ACC112 (cell line): ENCODE data around the gene OR2T5.
"Not testable (repeated sequence)": the region's sequence is repeated elsewhere in the genome, so short reads cannot be mapped to it uniquely, and the experiment has no call there.

ENCODE experiments used
- H2AFZ ChIP-seq: fragments of 200-600 bp; sonication (generic); one replicate; pipeline ENCODE4 v1.6.0; 2017; ENCODE audit warnings: antibody characterized with exemption, low read length; ENCODE audit not compliant: unreplicated experiment
- H3K27ac ChIP-seq: fragments of 200-600 bp; sonication (generic); 2 replicates; pipeline ENCODE4 v1.5.1; 2014; ENCODE audit warnings: low read depth, mild to moderate bottlenecking, antibody characterized with exemption, low read length, moderate library complexity
- H3K27me3 ChIP-seq: fragments of 200-600 bp; sonication (generic); 2 replicates; pipeline ENCODE4 v1.6.1; 2014; ENCODE audit warnings: mild to moderate bottlenecking, antibody characterized with exemption, low read length, moderate library complexity, mixed read lengths; ENCODE audit not compliant: insufficient read depth
- H3K36me3 ChIP-seq: fragments of 200-600 bp; sonication (generic); 2 replicates; pipeline ENCODE4 v1.6.1; 2016; ENCODE audit warnings: mild to moderate bottlenecking, antibody characterized with exemption, low read length, moderate library complexity, mixed read lengths; ENCODE audit not compliant: insufficient read depth
- H3K4me1 ChIP-seq: fragments of 200-600 bp; sonication (generic); one replicate; pipeline ENCODE4 v1.6.1; 2016; ENCODE audit warnings: low read length, mixed read lengths; ENCODE audit not compliant: insufficient read depth, unreplicated experiment, control insufficient read depth
- H3K4me3 ChIP-seq: fragments of 200-600 bp; sonication (generic); 2 replicates; pipeline ENCODE4 v1.5.1; 2014; ENCODE audit warnings: mild to moderate bottlenecking, low read depth, low read length
- H3K79me2 ChIP-seq: fragments of 200-600 bp; sonication (generic); one replicate; pipeline ENCODE4 v1.6.0; 2016; ENCODE audit warnings: low read length; ENCODE audit not compliant: control insufficient read depth, unreplicated experiment, insufficient read depth

OR2T5 gene

GRCh38 chr1:248455045-248455444 is 33.3 kb upstream of the OR2T5 start:
- not testable (repeated sequence) for H3K79me2 ChIP-seq, H2AFZ ChIP-seq, H3K27me3 ChIP-seq, H3K4me1 ChIP-seq, H3K27ac ChIP-seq, H3K36me3 ChIP-seq, H3K4me3 ChIP-seq

- H2AFZ ChIP-seq, H3K4me1 ChIP-seq, H3K27me3 ChIP-seq, H3K36me3 ChIP-seq, H3K79me2 ChIP-seq, H3K27ac ChIP-seq, H3K4me3 ChIP-seq: not testable (repeated sequence)
Measured at GRCh38 chr1:248456635-248457034, 31.8 kb upstream of the OR2T5 start.

DNA sequence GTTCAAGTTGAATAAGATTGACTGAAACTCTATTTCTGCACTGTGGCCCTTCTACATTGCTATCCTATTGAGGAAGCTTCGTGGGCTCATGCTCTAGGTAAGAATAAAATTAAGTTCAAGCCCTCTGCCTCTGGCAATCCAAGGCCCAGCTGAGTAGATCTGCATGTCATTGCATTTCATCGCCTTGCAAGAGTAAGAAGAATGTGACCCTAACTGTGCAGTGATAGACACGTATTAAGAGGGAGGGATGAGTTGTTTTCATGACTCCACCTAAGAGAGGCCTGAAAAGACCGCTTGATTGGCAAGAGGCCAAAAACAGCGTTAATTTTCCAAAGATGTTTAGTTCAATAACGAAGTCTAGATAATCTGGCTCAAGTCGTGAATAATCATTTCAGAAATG is 29.3 kb upstream of the OR2T5 start:
- H2AFZ ChIP-seq, H3K4me3 ChIP-seq, H3K79me2 ChIP-seq, H3K27ac ChIP-seq, H3K4me1 ChIP-seq, H3K27me3 ChIP-seq, H3K36me3 ChIP-seq: not testable (repeated sequence)

DNA sequence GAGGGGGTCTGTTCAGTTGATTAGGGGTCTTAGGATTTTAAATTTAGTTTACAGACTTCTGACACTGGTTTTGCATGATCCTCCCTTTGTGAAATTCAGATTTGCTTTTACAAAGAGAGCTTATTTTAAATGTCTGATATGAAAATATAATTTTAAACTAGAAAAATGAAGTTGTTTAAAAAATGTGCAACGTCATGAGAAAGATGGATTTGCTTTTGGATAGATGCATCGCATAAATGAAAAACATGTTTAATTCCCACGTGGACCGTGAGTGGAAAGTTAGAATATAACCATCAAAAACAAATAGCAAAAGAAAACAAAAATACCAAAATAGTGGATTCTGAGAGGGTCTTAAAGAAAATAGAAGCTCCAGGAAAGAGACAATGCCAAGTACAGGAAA is 17.2 kb upstream of the OR2T5 start:
- no peaks in the 10 kb centered on the region for H3K27me3 ChIP-seq
- H3K79me2 ChIP-seq, result no peaks in the 10 kb centered on the region
- no peaks in the 10 kb centered on the region for H3K36me3 ChIP-seq
- H3K27ac ChIP-seq, result no peak overlapping the region
- no peak overlapping the region for H2AFZ ChIP-seq
- H3K4me3 ChIP-seq, result no peak overlapping the region
- H3K4me1 ChIP-seq, result no peaks in the 10 kb centered on the region

DNA sequence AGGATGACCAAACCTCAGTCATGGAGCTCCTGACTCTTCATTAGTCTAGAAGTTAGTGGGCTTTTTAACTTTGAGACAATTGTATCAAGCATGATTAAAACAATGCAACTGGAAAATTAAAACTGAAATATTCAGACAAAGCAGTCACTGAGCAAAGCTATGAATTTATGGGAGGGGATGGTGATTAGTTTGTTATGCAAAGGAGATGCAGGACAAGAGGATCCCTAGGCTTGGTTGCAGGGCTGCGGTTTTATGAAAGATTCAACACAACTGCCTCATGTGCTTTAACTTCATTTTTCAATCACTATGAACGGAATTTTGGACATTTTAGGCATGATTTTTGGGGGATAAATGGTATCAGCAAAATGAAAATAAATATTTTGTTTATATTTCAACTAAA is 16.3 kb upstream of the OR2T5 start:
- not testable (repeated sequence) for H2AFZ ChIP-seq, H3K27me3 ChIP-seq, H3K79me2 ChIP-seq, H3K4me3 ChIP-seq, H3K4me1 ChIP-seq, H3K27ac ChIP-seq, H3K36me3 ChIP-seq

DNA sequence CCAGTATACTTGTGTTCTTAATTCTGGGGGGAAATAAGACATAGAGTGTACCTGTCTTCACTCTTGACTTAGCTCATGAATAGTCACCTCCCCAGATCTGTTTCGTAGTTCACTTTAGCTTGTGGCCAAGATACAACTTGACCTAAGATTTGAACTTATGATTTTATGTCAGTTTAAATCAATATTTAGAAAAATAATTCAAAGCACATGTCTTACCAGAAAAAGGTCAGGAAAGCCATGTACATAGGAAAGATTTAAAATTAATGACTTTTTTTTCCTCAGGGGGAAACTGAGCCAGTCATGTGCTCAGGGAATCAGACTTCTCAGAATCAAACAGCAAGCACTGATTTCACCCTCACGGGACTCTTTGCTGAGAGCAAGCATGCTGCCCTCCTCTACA is 15.3 kb upstream of the OR2T5 start, which contains the start of gene OR2T3:
TSS of gene OR2T3 (plus strand) at position 301 of the 400 bp plus-strand sequence. CDS start at position 301, 0 bp downstream.
- not testable (repeated sequence) for H3K4me1 ChIP-seq, H3K4me3 ChIP-seq, H3K27me3 ChIP-seq, H3K79me2 ChIP-seq, H2AFZ ChIP-seq, H3K27ac ChIP-seq, H3K36me3 ChIP-seq

DNA sequence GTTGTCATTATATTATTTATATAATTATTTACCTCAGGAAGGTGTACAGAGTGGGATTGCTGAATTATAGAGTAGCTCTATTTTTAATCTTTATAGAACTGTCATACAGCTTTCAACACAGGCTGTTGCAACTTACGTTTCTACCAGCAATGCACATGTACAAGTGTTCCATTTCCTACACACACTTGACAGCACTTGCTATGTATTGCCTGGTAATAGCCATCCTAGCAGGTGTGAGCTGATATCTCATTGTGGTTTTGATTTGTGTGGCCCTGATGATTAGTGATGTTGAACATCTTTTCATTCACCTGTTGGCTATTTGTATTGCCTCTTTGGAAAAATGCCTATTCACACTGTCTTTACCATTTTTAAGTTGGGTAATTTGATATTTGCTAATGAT is 12.7 kb upstream of the OR2T5 start:
- not testable (repeated sequence) for H3K4me1 ChIP-seq, H3K27me3 ChIP-seq, H3K36me3 ChIP-seq, H3K4me3 ChIP-seq, H3K79me2 ChIP-seq, H2AFZ ChIP-seq, H3K27ac ChIP-seq

- H3K4me3 ChIP-seq, H3K27me3 ChIP-seq, H3K79me2 ChIP-seq, H2AFZ ChIP-seq, H3K4me1 ChIP-seq, H3K27ac ChIP-seq, H3K36me3 ChIP-seq: not testable (repeated sequence)
Measured at GRCh38 chr1:248481686-248482579, 6.5 kb upstream of the OR2T5 start.

- not testable (repeated sequence) for H3K4me1 ChIP-seq, H3K79me2 ChIP-seq, H3K27me3 ChIP-seq, H2AFZ ChIP-seq, H3K36me3 ChIP-seq, H3K27ac ChIP-seq, H3K4me3 ChIP-seq
Measured at GRCh38 chr1:248496661-248497060, 8.3 kb downstream of the OR2T5 start.

DNA sequence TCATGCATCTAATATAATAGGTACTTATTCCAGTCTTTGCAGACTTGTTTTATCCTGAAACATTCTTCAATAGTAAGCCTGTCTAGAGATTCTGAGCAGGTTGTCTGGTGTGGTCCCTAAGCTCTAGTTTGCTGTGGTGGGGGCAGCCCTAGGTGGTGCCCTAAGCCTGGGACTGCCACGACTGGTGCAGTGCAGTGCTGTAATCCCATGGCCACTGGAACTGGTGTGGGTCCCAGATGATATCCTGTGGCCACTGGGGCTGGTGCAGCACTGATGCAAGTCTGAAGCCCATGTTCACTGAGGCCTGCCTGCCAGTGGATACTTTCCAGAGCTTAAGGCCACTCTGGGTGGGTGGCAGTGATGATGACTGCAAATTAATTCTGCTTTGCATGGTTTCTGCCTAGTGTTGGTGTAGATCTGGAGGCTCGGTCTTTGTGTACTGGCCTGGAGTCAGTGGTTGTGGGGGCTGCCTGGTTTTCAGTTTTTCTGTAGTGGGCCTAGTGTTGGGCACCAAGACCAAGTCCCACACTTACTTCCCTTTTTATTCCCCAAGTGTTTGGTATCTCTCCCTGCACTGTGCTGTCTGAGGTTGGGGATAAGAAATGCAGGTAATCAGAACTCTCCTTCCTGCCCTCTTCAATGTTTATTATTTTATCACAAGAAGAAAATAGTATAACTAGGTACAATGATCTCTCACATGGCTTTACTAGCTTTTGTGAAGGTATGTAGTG is 12.1 kb downstream of the OR2T5 start:
- H3K27me3 ChIP-seq, H3K4me1 ChIP-seq, H2AFZ ChIP-seq, H3K36me3 ChIP-seq, H3K4me3 ChIP-seq, H3K79me2 ChIP-seq, H3K27ac ChIP-seq: not testable (repeated sequence)

DNA sequence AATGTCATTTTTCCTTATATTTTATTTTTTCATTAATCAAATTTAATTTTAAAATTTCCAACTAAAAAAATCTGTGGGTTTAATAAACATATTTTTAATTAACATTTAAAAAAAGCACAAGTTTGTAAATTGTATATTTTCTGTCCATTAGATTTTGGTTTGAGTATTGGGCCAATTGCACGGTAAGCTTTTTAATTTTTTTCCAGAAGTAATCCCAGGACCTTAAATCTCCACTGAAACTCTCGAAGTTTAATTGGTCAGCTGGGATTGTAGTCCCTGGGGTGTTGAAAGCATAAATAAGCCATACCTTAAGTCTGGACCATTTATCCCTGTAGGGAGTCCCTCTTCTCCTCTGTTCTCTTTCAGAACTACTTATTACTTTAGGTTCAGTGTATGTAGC is 19.4 kb downstream of the OR2T5 start, which contains the start of gene OR2G6:
TSS of gene OR2G6 (plus strand) at position 301 of the 400 bp plus-strand sequence. CDS start 13,574 bp downstream, outside the sequence.
- H3K4me1 ChIP-seq, H3K79me2 ChIP-seq, H3K4me3 ChIP-seq, H3K27me3 ChIP-seq, H2AFZ ChIP-seq, H3K36me3 ChIP-seq, H3K27ac ChIP-seq: not testable (repeated sequence)
